Endothelial cell of umbilical vein (primary cell): ENCODE results near the gene PPP1R3G. TPM values are rescaled to one million over a fixed set of nuclear protein-coding genes. Genes with fewer than 3 reads are reported as not detected.

ENCODE experiments used
- BruUV-seq: library from RNA; stranded (reverse); fragments of 400-500 nt; replicated peaks from 2 replicates; lab custom pipeline; 2021; lab: Mats Ljungman, UMichigan
- CTCF ChIA-PET: fragments of 300-600, 350-600 bp; sonication (Branson Sonifier 250); formaldehyde crosslinking; loops from one replicate; lab custom pipeline; 2021; ENCODE audit warnings: antibody characterized with exemption, inconsistent platforms; lab: Charles Lee
- POLR2A ChIA-PET: fragments of 300-600, 350-600 bp; sonication (Branson Sonifier 250); formaldehyde crosslinking; loops from one replicate; lab custom pipeline; 2021; ENCODE audit warnings: antibody characterized with exemption, inconsistent platforms; lab: Charles Lee
- DNase-seq: peaks from one replicate; pipeline ENCODE4 v3.0.0-alpha.2; 2011; ENCODE audit warnings: low read depth, low spot score
- FAIRE-seq: peaks from 2 replicates; lab custom pipeline; 2011; peaks lifted over from hg19 to GRCh38; lab: Jason Lieb, UNC
- H2AFZ ChIP-seq: 2 replicates; pipeline ENCODE4 v1.6.0; 2012; ENCODE audit warnings: low read depth, low read length, control low read depth, inconsistent platforms
- H3K27ac ChIP-seq: 2 replicates; pipeline ENCODE4 v1.5.1; 2011; ENCODE audit warnings: low read depth, mild to moderate bottlenecking, control low read depth, low read length, moderate library complexity; ENCODE audit not compliant: insufficient read depth
- H3K27me3 ChIP-seq, 2 experiments: 2 replicates each; pipeline versions ENCODE4 v1.6.0 to v1.6.1; 2011; ENCODE audit warnings: low read length in 2 of 2, mixed read lengths in 1 of 2; ENCODE audit not compliant: control insufficient read depth in 2 of 2, insufficient read depth in 2 of 2
- H3K36me3 ChIP-seq, 2 experiments: 2 replicates in 1 of 2; 3 replicates in 1 of 2; pipeline ENCODE4 v1.5.1; 2011; ENCODE audit warnings: low read length in 2 of 2, mild to moderate bottlenecking in 1 of 2, moderate library complexity in 1 of 2; ENCODE audit not compliant: control insufficient read depth in 2 of 2, insufficient read depth in 2 of 2; ENCODE audit errors: extremely low read depth in 1 of 2
- H3K4me1 ChIP-seq: 3 replicates; pipeline ENCODE4 v1.5.1; 2011; ENCODE audit warnings: mild to moderate bottlenecking, low read length; ENCODE audit not compliant: control insufficient read depth, insufficient read depth; ENCODE audit errors: extremely low read depth
- H3K4me2 ChIP-seq: 2 replicates; pipeline ENCODE4 v1.6.1; 2011; ENCODE audit warnings: low read length, control low read depth, mixed read lengths; ENCODE audit not compliant: insufficient read depth
- H3K4me3 ChIP-seq, 3 experiments: fragments of 200-600 bp in 1 of 3; sonication (generic), shearing (Covaris generic) in 1 of 3; replicated peaks in 1 of 3; 2 replicates each; pipeline ENCODE4 v1.5.1; 2011 to 2016; ENCODE audit warnings: control low read depth in 3 of 3, low read length in 3 of 3, mild to moderate bottlenecking in 2 of 3, inconsistent platforms in 1 of 3, low read depth in 1 of 3, moderate library complexity in 1 of 3; ENCODE audit not compliant: insufficient read depth in 1 of 3
- H3K79me2 ChIP-seq: 2 replicates; pipeline ENCODE4 v1.6.0; 2012; ENCODE audit warnings: low read length, inconsistent platforms; ENCODE audit not compliant: control insufficient read depth, insufficient read depth
- H3K9ac ChIP-seq: replicated peaks from 2 replicates; pipeline ENCODE3; 2011; ENCODE audit warnings: low read length, control low read depth; ENCODE audit not compliant: insufficient read depth; ENCODE audit errors: extremely low read depth
- H3K9me1 ChIP-seq: replicated peaks from 3 replicates; pipeline ENCODE4 v1.6.0; 2011; ENCODE audit warnings: mild to moderate bottlenecking, low read length; ENCODE audit not compliant: control insufficient read depth, insufficient read depth; ENCODE audit errors: extremely low read depth
- H3K9me3 ChIP-seq: replicated peaks from 2 replicates; pipeline ENCODE4 v1.5.1; 2012; ENCODE audit warnings: low read length, inconsistent platforms; ENCODE audit not compliant: control insufficient read depth, insufficient read depth
- H4K20me1 ChIP-seq: replicated peaks from 2 replicates; pipeline ENCODE3; 2011; ENCODE audit warnings: mild to moderate bottlenecking, low read length; ENCODE audit not compliant: control insufficient read depth, insufficient read depth; ENCODE audit errors: extremely low read depth
- CTCF ChIP-seq, 2 donors: IDR thresholded peaks; 1 replicate in 1 of 2; 2 replicates in 1 of 2; pipeline ENCODE4 v1.5.1; 2011; ENCODE audit warnings: low read length in 2 of 2, mild to moderate bottlenecking in 2 of 2, moderate library complexity in 2 of 2, control low read depth in 1 of 2, inconsistent platforms in 1 of 2, low read depth in 1 of 2; ENCODE audit not compliant: insufficient read depth in 1 of 2; ENCODE audit errors: extremely low read depth in 1 of 2
- EZH2 ChIP-seq: IDR thresholded peaks from 2 replicates; pipeline ENCODE4 v1.6.1; 2012; ENCODE audit warnings: borderline replicate concordance, low read depth, mild to moderate bottlenecking, moderate library complexity, low read length, inconsistent platforms; ENCODE audit not compliant: severe bottlenecking
- FOS ChIP-seq: IDR thresholded peaks from 2 replicates; pipeline ENCODE4 v1.6.1; 2011; ENCODE audit warnings: mild to moderate bottlenecking, low read length, moderate library complexity, borderline replicate concordance; ENCODE audit not compliant: insufficient read depth
- GATA2 ChIP-seq: IDR thresholded peaks from 2 replicates; pipeline ENCODE4 v1.7.0; 2011; ENCODE audit warnings: low read depth, mild to moderate bottlenecking, moderate library complexity, mixed read lengths, low read length; ENCODE audit not compliant: insufficient read length, insufficient read depth
- JUN ChIP-seq: IDR thresholded peaks from 2 replicates; pipeline ENCODE4 v1.6.1; 2011; ENCODE audit warnings: borderline replicate concordance, low read depth; ENCODE audit not compliant: insufficient read length, insufficient read depth
- MYC ChIP-seq: IDR thresholded peaks from one replicate; pipeline ENCODE4 v1.6.1; 2011; ENCODE audit warnings: mild to moderate bottlenecking, low read depth, low read length
- POLR2A ChIP-seq: IDR thresholded peaks from 2 replicates; pipeline ENCODE4 v1.6.1; 2012; ENCODE audit warnings: low read depth, mild to moderate bottlenecking, control low read depth, low read length
- POLR2AphosphoS5 ChIP-seq: IDR thresholded peaks from 2 replicates; pipeline ENCODE4 v1.6.1; 2012; ENCODE audit warnings: low read depth, mild to moderate bottlenecking, control low read depth, low read length, moderate library complexity; ENCODE audit not compliant: insufficient read depth
- dilution Hi-C: fragments of 300-500 bp; cut with MboI; formaldehyde crosslinking; loops from one replicate; pipeline ENCODE4 v1.15.0; 2019; ENCODE audit warnings: low sequenced_read_pairs; ENCODE audit not compliant: extremely low pct_ligation_motif_present
- intact Hi-C: fragments of 100-400 bp; cut with micrococcal nuclease; formaldehyde crosslinking; loops from one replicate; pipeline ENCODE4 v1.10.0; 2022
- polyA plus RNA-seq, 4 experiments: library from polyadenylated mRNA; depleted of rRNA in 3 of 4; stranded (reverse) in 3 of 4; unstranded in 1 of 4; fragments of >200 nt; gene quantifications; 2 replicates each; pipeline versions ENCODE4 v1.2.1 to v1.2.3, GENCODE V29; 2011 to 2012; ENCODE audit warnings: missing spikeins in 1 of 4
- total RNA-seq: library from RNA; stranded (reverse); gene quantifications from 2 replicates; pipeline ENCODE4 v1.2.3, GENCODE V29; 2021
- TF ChIP-seq, protein P1 (sequence below): IDR thresholded peaks from 2 replicates; pipeline ENCODE4 v1.6.1; 2011; ENCODE audit not compliant: insufficient read depth, insufficient read length

Gene PPP1R3G
- total and polyA plus RNA-seq, 2 donors (not counting 3 experiments of a cell fraction or from before 2014, with no cell fraction given), result 0.04 to 0.09 TPM

GRCh38 chr6:5110246-5110645, 25.1 kb downstream of the PPP1R3G start:
- H3K27ac ChIP-seq, result no peak overlapping the region
- H3K9ac ChIP-seq, result no peak overlapping the region
- no peaks in the 10 kb centered on the region for H4K20me1 ChIP-seq
- DNase-seq (no peak), FAIRE-seq (no peak)
- H3K36me3 ChIP-seq, result no peaks in the 10 kb centered on the region
- BruUV-seq, result no TSS peak
- H3K4me1 ChIP-seq, result no peaks in the 10 kb centered on the region
- TF ChIP-seq MYC (no peak), POLR2A (no peak), EZH2 (no peak), CTCF (IDR thresholded peaks at IDR 0.05; ENCODE audit: extremely low read depth in 1 of 2, insufficient read depth in 1 of 2, low read depth in 1 of 2, low read length in 2 of 2) (no peak), GATA2 (no peak), POLR2AphosphoS5 (no peak), FOS (no peak), JUN (no peak)
- TF ChIP-seq, protein P1, sequence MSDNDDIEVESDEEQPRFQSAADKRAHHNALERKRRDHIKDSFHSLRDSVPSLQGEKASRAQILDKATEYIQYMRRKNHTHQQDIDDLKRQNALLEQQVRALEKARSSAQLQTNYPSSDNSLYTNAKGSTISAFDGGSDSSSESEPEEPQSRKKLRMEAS, result no peak
- no peaks in the 10 kb centered on the region for H3K27me3 ChIP-seq
- ChIA-PET POLR2A (no interaction called here), CTCF (no interaction called here)
- H3K9me1 ChIP-seq, result no peaks in the 10 kb centered on the region
- no peak overlapping the region for H3K4me2 ChIP-seq
- no peak overlapping the region for H2AFZ ChIP-seq
- intact Hi-C loops (no loop called here), dilution Hi-C loops (no loop called here)
- H3K79me2 ChIP-seq, result no peaks in the 10 kb centered on the region
- H3K4me3 ChIP-seq, result no peak overlapping the region
- H3K9me3 ChIP-seq, result no peaks in the 10 kb centered on the region
